K562 (cell line): ENCODE measurements around the gene PLK5. TPM values are rescaled to one million over a fixed set of nuclear protein-coding genes. Genes with fewer than 3 reads are reported as not detected.

Experiments used
- ATAC-seq: fragments of 200-7000 bp; cut with Tn5 transposase; 3 replicates; pipeline ENCODE4 v1.9.1; 2020; ENCODE audit warnings: moderate library complexity
- BruUV-seq: library from RNA; stranded (reverse); fragments of 400-500 nt; replicated peaks from 2 replicates; lab custom pipeline; 2021; lab: Mats Ljungman, UMichigan
- CTCF ChIA-PET: fragments of 300-600 bp; formaldehyde crosslinking; extraction: SDS; loops from one replicate; lab custom pipeline; 2021; ENCODE audit warnings: low intra/inter-chr PET ratio; lab: Yijun Ruan, JAX
- POLR2A ChIA-PET: fragments of 300-600, 350-650 bp; sonication (Branson Sonifier 250); formaldehyde crosslinking; extraction: SDS; loops from one replicate; lab custom pipeline; 2021; ENCODE audit warnings: antibody characterized with exemption, inconsistent platforms; lab: Yijun Ruan, JAX
- DNase-seq, 4 experiments: peaks; one replicate each; pipeline versions ENCODE4 v3.0.0 to v3.0.0-alpha.2; 2011 to 2018; ENCODE audit warnings: low spot score in 3 of 4, mixed read lengths in 3 of 4; ENCODE audit errors: extremely low read depth in 1 of 4
- FAIRE-seq: peaks from 2 replicates; lab custom pipeline; 2011; peaks lifted over from hg19 to GRCh38; lab: Jason Lieb, UNC
- H2AFZ ChIP-seq: 2 replicates; pipeline ENCODE4 v1.6.0; 2011; ENCODE audit warnings: low read depth, low read length, control low read depth, inconsistent platforms
- H3K27ac ChIP-seq: fragments of 200-600 bp; 3 replicates; pipeline ENCODE4 v1.8.0; 2011; ENCODE audit warnings: low read depth, mild to moderate bottlenecking, control low read depth, inconsistent platforms, low read length, moderate library complexity, mixed read lengths; ENCODE audit errors: extremely low read depth
- H3K27me3 ChIP-seq, 2 experiments: fragments of 300-600 bp in 1 of 2; 2 replicates in 1 of 2; 3 replicates in 1 of 2; pipeline versions ENCODE4 v1.6.0 to v1.8.0; 2011; ENCODE audit warnings: inconsistent platforms in 2 of 2, low read length in 2 of 2, mild to moderate bottlenecking in 1 of 2, mixed read lengths in 1 of 2, moderate library complexity in 1 of 2; ENCODE audit not compliant: control insufficient read depth in 2 of 2, insufficient read depth in 2 of 2
- H3K36me3 ChIP-seq: fragments of 300-600 bp; 3 replicates; pipeline ENCODE4 v1.8.0; 2011; ENCODE audit warnings: mild to moderate bottlenecking, low read length, inconsistent platforms; ENCODE audit not compliant: control insufficient read depth, insufficient read depth
- H3K4me1 ChIP-seq, 2 experiments: fragments of 200-600 bp in 1 of 2; replicated peaks in 1 of 2; 2 replicates in 1 of 2; 3 replicates in 1 of 2; pipeline versions ENCODE4 v1.5.1 to v1.8.0; 2011; ENCODE audit warnings: inconsistent platforms in 2 of 2, low read length in 2 of 2, mild to moderate bottlenecking in 1 of 2, mixed read lengths in 1 of 2, moderate library complexity in 1 of 2; ENCODE audit not compliant: control insufficient read depth in 2 of 2, insufficient read depth in 2 of 2
- H3K4me2 ChIP-seq: 2 replicates; pipeline ENCODE4 v1.6.1; 2011; ENCODE audit warnings: low read length, control low read depth, inconsistent platforms, mixed read lengths; ENCODE audit not compliant: insufficient read depth
- H3K4me3 ChIP-seq: fragments of 200-600 bp; sonication (generic), shearing (Covaris generic); 2 replicates; pipeline ENCODE4 v1.5.1; 2016; ENCODE audit warnings: control low read depth, inconsistent platforms
- H3K79me2 ChIP-seq: fragments of 200-600 bp; 3 replicates; pipeline ENCODE4 v1.8.0; 2011; ENCODE audit warnings: low read length, inconsistent platforms; ENCODE audit not compliant: control insufficient read depth, insufficient read depth
- H3K9ac ChIP-seq, 2 experiments: 2 replicates each; pipeline versions ENCODE4 v1.6.0 to v1.6.1; 2011; ENCODE audit warnings: low read depth in 2 of 2, low read length in 2 of 2, control low read depth in 1 of 2, inconsistent platforms in 1 of 2, mild to moderate bottlenecking in 1 of 2, mixed read lengths in 1 of 2; ENCODE audit not compliant: insufficient read depth in 1 of 2
- H3K9me1 ChIP-seq: one replicate; pipeline ENCODE4 v1.6.0; 2011; ENCODE audit warnings: inconsistent platforms, mild to moderate bottlenecking, low read length, moderate library complexity; ENCODE audit not compliant: control insufficient read depth, insufficient read depth
- H3K9me3 ChIP-seq: replicated peaks from 2 replicates; pipeline ENCODE4 v1.5.1; 2011; ENCODE audit warnings: low read depth, low read length, inconsistent platforms; ENCODE audit not compliant: control insufficient read depth, insufficient read depth
- H4K20me1 ChIP-seq: replicated peaks from 2 replicates; pipeline ENCODE4 v1.6.1; 2011; ENCODE audit warnings: low read length, inconsistent platforms, mixed read lengths; ENCODE audit not compliant: control insufficient read depth, insufficient read depth
- ZNF592 ChIP-seq: fragments of 450-650 bp; IDR thresholded peaks from 2 replicates; pipeline ENCODE4 v1.6.1; 2017; ENCODE audit warnings: antibody characterized with exemption, mild to moderate bottlenecking
- WGBS: fragments of 100-300 bp; shearing (Covaris generic); methylation state at CpG from one replicate; pipeline ENCODE4 v1.1.6; 2016; ENCODE audit warnings: low coverage, mixed read lengths; ENCODE audit not compliant: insufficient coverage; ENCODE audit errors: missing lambda C conversion rate; 5-methylcytosine and 5-hydroxymethylcytosine counted together
- in situ Hi-C: fragments of 300-500 bp; cut with MboI; formaldehyde crosslinking; loops from 4 replicates; pipeline ENCODE4 v1.15.0; 2018; ENCODE audit warnings: inconsistent platforms, mixed read lengths
- intact Hi-C: fragments of 100-400 bp; cut with micrococcal nuclease; formaldehyde crosslinking; loops from 2 replicates; pipeline ENCODE4 v1.14.2; 2022
- polyA plus RNA-seq, 8 experiments: library from polyadenylated mRNA; depleted of rRNA in 4 of 8; stranded (reverse) in 5 of 8; unstranded in 3 of 8; fragments of >200 nt; fragmentation: Nextera tagmentation in 2 of 8; fragmentation: Illumina TruSeq in 1 of 8; extraction: Ambion mirVana in 2 of 8; extraction: Trizol in 1 of 8; gene quantifications; 2 replicates each; pipeline versions ENCODE4 v1.2.1 to v1.2.3, GENCODE V29; 2011 to 2014; ENCODE audit warnings: inconsistent platforms in 1 of 8, missing spikeins in 1 of 8
- total RNA-seq, 7 experiments: library from RNA; depleted of rRNA in 6 of 7; stranded (reverse); fragments of >200 nt in 6 of 7; fragmentation: Illumina TruSeq in 2 of 7; extraction: Trizol in 2 of 7; gene quantifications; 2 replicates each; pipeline versions ENCODE4 v1.2.1 to v1.2.3, GENCODE V29; 2011 to 2021; ENCODE audit warnings: low replicate concordance in 1 of 7
- TF ChIP-seq, protein P1 (sequence below): sonication (generic); formaldehyde crosslinking; IDR thresholded peaks from 2 replicates; pipeline ENCODE4 v1.8.1; 2023; ENCODE audit warnings: mild to moderate bottlenecking, missing genetic modification reagents, moderate library complexity
- TF ChIP-seq, protein P2 (sequence below): sonication (generic); formaldehyde crosslinking; IDR thresholded peaks from 2 replicates; pipeline ENCODE4 v1.8.0; 2022; ENCODE audit warnings: mild to moderate bottlenecking, missing genetic modification reagents

Gene PLK5
- total and polyA plus RNA-seq, 9 of the 15 experiments (the other 6 are each of a cell fraction or from before 2014, with no cell fraction given), result 0.04 to 0.23 (median 0.11) TPM; not detected in 5

GRCh38 chr19:1503089-1503924 lies 20.6 kb upstream of the PLK5 start (continued):
- peak; percentile 93 for TF ChIP-seq ZNF592
- TF ChIP-seq, all 486 proteins: peak for 145

GRCh38 chr19:1503925-1504773 lies 19.7 kb upstream of the PLK5 start:
- WGBS, result 78% methylated on average over 23 of the region's 23 CpGs
- intact Hi-C loops (no loop called here), in situ Hi-C loops (no loop called here)
- Histone ChIP-seq H3K9me1 (no peaks in the 10 kb centered on the region), H3K4me1 (peaks cover 12 to 66% of the 10 kb centered on the region in 2 experiments; a peak in 4 of 5 replicates), H3K4me2 (no peak overlapping the region), H3K36me3 (peaks cover 10% of the 10 kb centered on the region; the same call in 2 of the 3 replicates), H2AFZ (no peak overlapping the region; the same call in 1 of the 2 replicates), H3K4me3 (no peak overlapping the region), H3K27me3 (no peaks in the 10 kb centered on the region)
- DNase-seq, result no peak
- no peak for FAIRE-seq
- ChIA-PET POLR2A (interaction anchor here (0.6 kb wide), 1 partner anchor 12 kb away, joined by 3 read pairs; no protein-coding TSS in a partner anchor), CTCF (no interaction called here)
- no TSS peak for BruUV-seq
- TF ChIP-seq, protein P1, sequence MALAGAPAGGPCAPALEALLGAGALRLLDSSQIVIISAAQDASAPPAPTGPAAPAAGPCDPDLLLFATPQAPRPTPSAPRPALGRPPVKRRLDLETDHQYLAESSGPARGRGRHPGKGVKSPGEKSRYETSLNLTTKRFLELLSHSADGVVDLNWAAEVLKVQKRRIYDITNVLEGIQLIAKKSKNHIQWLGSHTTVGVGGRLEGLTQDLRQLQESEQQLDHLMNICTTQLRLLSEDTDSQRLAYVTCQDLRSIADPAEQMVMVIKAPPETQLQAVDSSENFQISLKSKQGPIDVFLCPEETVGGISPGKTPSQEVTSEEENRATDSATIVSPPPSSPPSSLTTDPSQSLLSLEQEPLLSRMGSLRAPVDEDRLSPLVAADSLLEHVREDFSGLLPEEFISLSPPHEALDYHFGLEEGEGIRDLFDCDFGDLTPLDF (CRISPR knock-in tag), result no peak
- TF ChIP-seq, protein P2, sequence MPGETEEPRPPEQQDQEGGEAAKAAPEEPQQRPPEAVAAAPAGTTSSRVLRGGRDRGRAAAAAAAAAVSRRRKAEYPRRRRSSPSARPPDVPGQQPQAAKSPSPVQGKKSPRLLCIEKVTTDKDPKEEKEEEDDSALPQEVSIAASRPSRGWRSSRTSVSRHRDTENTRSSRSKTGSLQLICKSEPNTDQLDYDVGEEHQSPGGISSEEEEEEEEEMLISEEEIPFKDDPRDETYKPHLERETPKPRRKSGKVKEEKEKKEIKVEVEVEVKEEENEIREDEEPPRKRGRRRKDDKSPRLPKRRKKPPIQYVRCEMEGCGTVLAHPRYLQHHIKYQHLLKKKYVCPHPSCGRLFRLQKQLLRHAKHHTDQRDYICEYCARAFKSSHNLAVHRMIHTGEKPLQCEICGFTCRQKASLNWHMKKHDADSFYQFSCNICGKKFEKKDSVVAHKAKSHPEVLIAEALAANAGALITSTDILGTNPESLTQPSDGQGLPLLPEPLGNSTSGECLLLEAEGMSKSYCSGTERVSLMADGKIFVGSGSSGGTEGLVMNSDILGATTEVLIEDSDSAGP, result 0 out of 2 replicates have a peak, but pooled peaks have one; percentile 25
- TF ChIP-seq, all 486 proteins: peak for 1
- no peaks in the 10 kb centered on the region for H3K9me3 ChIP-seq
- no peak overlapping the region for H3K27ac ChIP-seq
- H3K9ac ChIP-seq, result peak overlapping the region in 1 of 2 experiments; percentile 93; a peak in 2 of 4 replicates
- ATAC-seq, result no peak
- no peaks in the 10 kb centered on the region for H4K20me1 ChIP-seq
- H3K79me2 ChIP-seq, result no peaks in the 10 kb centered on the region
